ENCODE measurements around the gene CHN1.
A peak's percentile ranks its signal among the peaks of the same experiment; 100 is the strongest.

Gene CHN1

DNA sequence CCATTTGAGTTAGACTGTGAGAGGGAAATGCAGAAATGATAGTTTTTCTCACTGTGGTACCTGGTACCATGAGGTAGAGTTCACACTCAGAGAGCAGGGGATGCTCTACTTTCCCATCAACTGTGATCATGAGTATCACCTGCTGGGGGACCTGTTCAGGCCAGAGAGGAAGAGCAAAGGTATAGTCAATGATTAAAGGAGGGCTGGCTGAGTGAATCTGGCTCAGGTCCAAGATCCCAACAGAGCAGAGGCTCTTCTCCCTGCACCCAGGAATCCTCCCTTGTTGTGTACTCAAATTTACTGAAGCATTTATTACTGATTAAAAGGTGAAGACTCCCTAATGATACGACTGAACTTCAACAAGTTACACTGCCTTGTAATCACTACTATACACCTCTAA lies 136.3 kb downstream of the CHN1 start:
- no peak overlapping the region for H3K4me3 ChIP-seq (ENCODE audit: insufficient read depth in 1 of 2, low read depth in 1 of 2, low read length in 2 of 2)
- no peaks in the 10 kb centered on the region for H3K36me3 ChIP-seq (ENCODE audit: control insufficient read depth in 1 of 2, insufficient read depth in 2 of 2, low read depth in 1 of 2, low read length in 2 of 2)
- H3K4ac ChIP-seq (ENCODE audit: low read depth in 1 of 2, low read length in 2 of 2) = no peak overlapping the region
- no peaks in the 10 kb centered on the region for H3K79me1 ChIP-seq (replicated peaks; ENCODE audit: low read length, poor library complexity, severe bottlenecking)
- H2AFZ ChIP-seq (ENCODE audit: low read depth, low read length) = no peak overlapping the region
- no peak overlapping the region for H3K14ac ChIP-seq (ENCODE audit: low read length in 2 of 2)
- no peak overlapping the region for H3K27ac ChIP-seq (ENCODE audit: low read length, poor library complexity, severe bottlenecking)
- H3K4me2 ChIP-seq (ENCODE audit: low read length, poor library complexity, severe bottlenecking) = no peak overlapping the region
- H4K8ac ChIP-seq (ENCODE audit: low read length) = no peak overlapping the region
- no peak overlapping the region for H2BK120ac ChIP-seq (ENCODE audit: low read depth, low read length)
- no peaks in the 10 kb centered on the region for H3K27me3 ChIP-seq (ENCODE audit: control insufficient read depth in 1 of 2, insufficient read depth in 1 of 2, low read length in 2 of 2)
- H3K18ac ChIP-seq (ENCODE audit: low read depth in 1 of 2, low read length in 2 of 2) = no peak overlapping the region
- WGBS = no CpG with 5 or more reads among the region's 1 CpG
- no peak overlapping the region for H4K91ac ChIP-seq (ENCODE audit: low read length)
- H3K23ac ChIP-seq (ENCODE audit: low read length in 2 of 2) = no peak overlapping the region
- no peak overlapping the region for H2BK5ac ChIP-seq (ENCODE audit: low read depth, low read length, poor library complexity, severe bottlenecking)
- H3K9ac ChIP-seq (ENCODE audit: low read length) = no peak overlapping the region
- no peak overlapping the region for H2BK15ac ChIP-seq (ENCODE audit: low read depth, poor library complexity, severe bottlenecking)
- H2BK12ac ChIP-seq (ENCODE audit: low read length in 2 of 2) = no peak overlapping the region
- H3K4me1 ChIP-seq (ENCODE audit: control insufficient read depth, insufficient read depth, low read depth, low read length) = no peaks in the 10 kb centered on the region
- no peak for DNase-seq
- no peak overlapping the region for H2AK5ac ChIP-seq (ENCODE audit: low read length, severe bottlenecking)
- H3K9me3 ChIP-seq (ENCODE audit: control insufficient read depth, low read length) = no peaks in the 10 kb centered on the region

DNA sequence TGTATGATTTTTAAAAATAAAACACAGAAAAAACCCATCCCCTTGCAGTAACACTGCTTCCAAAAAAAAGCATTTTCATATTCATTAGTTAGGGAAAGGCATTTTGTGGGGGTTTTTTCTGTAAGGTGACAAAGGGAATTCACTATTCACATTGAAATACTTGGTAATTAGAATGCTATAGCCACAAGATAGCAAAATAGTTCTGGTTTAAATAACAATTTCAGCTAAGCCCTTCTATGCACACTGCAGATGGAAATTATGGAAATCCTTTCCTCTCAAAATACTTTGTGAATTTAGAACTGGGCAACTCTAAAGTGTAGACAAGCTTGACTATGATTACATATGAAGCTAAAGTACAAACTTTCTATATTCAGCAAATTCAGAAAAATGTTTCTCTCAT lies 138.8 kb downstream of the CHN1 start:
- Histone ChIP-seq H3K4me2 (ENCODE audit: low read length, poor library complexity, severe bottlenecking) (no peak overlapping the region), H3K27me3 (ENCODE audit: control insufficient read depth in 1 of 2, insufficient read depth in 1 of 2, low read length in 2 of 2) (no peaks in the 10 kb centered on the region), H3K4ac (ENCODE audit: low read depth in 1 of 2, low read length in 2 of 2) (no peak overlapping the region), H2BK120ac (ENCODE audit: low read depth, low read length) (no peak overlapping the region), H2AFZ (ENCODE audit: low read depth, low read length) (no peak overlapping the region), H3K79me1 (replicated peaks; ENCODE audit: low read length, poor library complexity, severe bottlenecking) (no peaks in the 10 kb centered on the region), H4K8ac (ENCODE audit: low read length) (no peak overlapping the region), H3K18ac (ENCODE audit: low read depth in 1 of 2, low read length in 2 of 2) (no peak overlapping the region), H2BK12ac (ENCODE audit: low read length in 2 of 2) (no peak overlapping the region), H3K4me3 (ENCODE audit: insufficient read depth in 1 of 2, low read depth in 1 of 2, low read length in 2 of 2) (no peak overlapping the region), H3K9ac (ENCODE audit: low read length) (no peak overlapping the region), H2AK5ac (ENCODE audit: low read length, severe bottlenecking) (no peak overlapping the region), H3K23ac (ENCODE audit: low read length in 2 of 2) (no peak overlapping the region), H3K9me3 (ENCODE audit: control insufficient read depth, low read length) (no peaks in the 10 kb centered on the region), H3K14ac (ENCODE audit: low read length in 2 of 2) (no peak overlapping the region), H3K4me1 (ENCODE audit: control insufficient read depth, insufficient read depth, low read depth, low read length) (no peaks in the 10 kb centered on the region), H2BK15ac (ENCODE audit: low read depth, poor library complexity, severe bottlenecking) (no peak overlapping the region), H3K27ac (ENCODE audit: low read length, poor library complexity, severe bottlenecking) (no peak overlapping the region), H4K91ac (ENCODE audit: low read length) (no peak overlapping the region), H2BK5ac (ENCODE audit: low read depth, low read length, poor library complexity, severe bottlenecking) (no peak overlapping the region), H3K36me3 (ENCODE audit: control insufficient read depth in 1 of 2, insufficient read depth in 2 of 2, low read depth in 1 of 2, low read length in 2 of 2) (no peaks in the 10 kb centered on the region)
- DNase-seq = no peak

DNA sequence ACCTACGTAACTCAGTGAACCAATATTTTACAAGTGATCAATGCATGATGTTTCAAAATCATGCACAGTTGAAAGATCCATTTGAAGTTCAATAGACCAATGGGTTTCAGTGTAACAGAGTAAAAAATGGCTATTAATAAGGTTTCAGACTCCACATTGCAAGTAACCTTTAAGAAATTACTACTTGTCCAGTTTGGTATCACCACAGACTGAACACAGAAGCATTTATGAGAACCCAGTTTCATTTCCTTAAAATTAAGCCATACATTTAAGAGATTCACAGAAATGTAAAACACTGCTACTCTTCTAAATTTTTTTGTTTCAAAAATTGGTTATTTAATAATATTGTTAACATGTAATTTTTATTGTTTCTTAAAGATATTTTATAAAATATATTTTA lies 142.0 kb downstream of the CHN1 start:
- H3K4ac ChIP-seq (ENCODE audit: low read depth in 1 of 2, low read length in 2 of 2) = no peak overlapping the region
- H2BK15ac ChIP-seq (ENCODE audit: low read depth, poor library complexity, severe bottlenecking) = no peak overlapping the region
- H3K14ac ChIP-seq (ENCODE audit: low read length in 2 of 2) = no peak overlapping the region
- H3K79me1 ChIP-seq (replicated peaks; ENCODE audit: low read length, poor library complexity, severe bottlenecking) = no peaks in the 10 kb centered on the region
- no peak overlapping the region for H4K8ac ChIP-seq (ENCODE audit: low read length)
- no peak overlapping the region for H4K91ac ChIP-seq (ENCODE audit: low read length)
- no peak overlapping the region for H3K4me3 ChIP-seq (ENCODE audit: insufficient read depth in 1 of 2, low read depth in 1 of 2, low read length in 2 of 2)
- no peaks in the 10 kb centered on the region for H3K27me3 ChIP-seq (ENCODE audit: control insufficient read depth in 1 of 2, insufficient read depth in 1 of 2, low read length in 2 of 2)
- no peaks in the 10 kb centered on the region for H3K4me1 ChIP-seq (ENCODE audit: control insufficient read depth, insufficient read depth, low read depth, low read length)
- H3K23ac ChIP-seq (ENCODE audit: low read length in 2 of 2) = no peak overlapping the region
- no peak for DNase-seq
- H2BK12ac ChIP-seq (ENCODE audit: low read length in 2 of 2) = no peak overlapping the region
- H3K36me3 ChIP-seq (ENCODE audit: control insufficient read depth in 1 of 2, insufficient read depth in 2 of 2, low read depth in 1 of 2, low read length in 2 of 2) = no peaks in the 10 kb centered on the region
- no peak overlapping the region for H3K27ac ChIP-seq (ENCODE audit: low read length, poor library complexity, severe bottlenecking)
- no CpG with 5 or more reads among the region's 1 CpG for WGBS
- no peak overlapping the region for H2AK5ac ChIP-seq (ENCODE audit: low read length, severe bottlenecking)
- no peak overlapping the region for H2BK5ac ChIP-seq (ENCODE audit: low read depth, low read length, poor library complexity, severe bottlenecking)
- H3K4me2 ChIP-seq (ENCODE audit: low read length, poor library complexity, severe bottlenecking) = no peak overlapping the region
- H3K18ac ChIP-seq (ENCODE audit: low read depth in 1 of 2, low read length in 2 of 2) = no peak overlapping the region
- no peaks in the 10 kb centered on the region for H3K9me3 ChIP-seq (ENCODE audit: control insufficient read depth, low read length)
- no peak overlapping the region for H2AFZ ChIP-seq (ENCODE audit: low read depth, low read length)
- no peak overlapping the region for H2BK120ac ChIP-seq (ENCODE audit: low read depth, low read length)
- H3K9ac ChIP-seq (ENCODE audit: low read length) = no peak overlapping the region

DNA sequence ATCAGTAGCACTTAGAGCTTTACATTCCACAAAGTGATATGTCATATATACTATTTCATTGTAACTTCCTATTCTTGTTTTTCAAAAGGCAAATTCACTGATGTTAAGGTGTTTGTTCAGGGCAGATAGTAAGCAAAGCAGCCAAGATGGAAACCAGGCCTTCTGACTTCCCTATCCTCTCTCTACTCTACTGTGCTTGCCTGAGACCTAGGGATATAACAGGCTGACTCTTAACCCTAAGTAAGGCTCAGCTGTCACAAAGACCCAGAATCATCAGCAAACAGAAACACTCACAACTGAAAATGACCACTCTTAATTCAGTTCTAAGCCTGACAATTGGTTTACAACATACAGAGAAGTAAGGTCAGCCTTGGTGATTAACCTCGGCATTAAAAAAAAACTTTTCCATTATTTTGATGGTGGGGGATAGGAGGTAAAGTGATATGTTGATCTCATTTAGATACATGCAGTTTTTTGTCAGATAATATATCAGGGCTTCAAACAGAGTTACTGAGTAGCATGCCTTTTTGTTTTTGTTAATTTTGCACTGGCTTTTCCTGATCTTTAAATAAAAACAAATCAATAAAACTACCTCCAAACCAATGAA lies 145.5 kb downstream of the CHN1 start:
- Histone ChIP-seq H3K18ac (ENCODE audit: low read depth in 1 of 2, low read length in 2 of 2) (no peak overlapping the region), H2BK120ac (ENCODE audit: low read depth, low read length) (no peak overlapping the region), H3K79me1 (replicated peaks; ENCODE audit: low read length, poor library complexity, severe bottlenecking) (no peaks in the 10 kb centered on the region), H3K9me3 (ENCODE audit: control insufficient read depth, low read length) (no peaks in the 10 kb centered on the region), H4K91ac (ENCODE audit: low read length) (no peak overlapping the region), H3K36me3 (ENCODE audit: control insufficient read depth in 1 of 2, insufficient read depth in 2 of 2, low read depth in 1 of 2, low read length in 2 of 2) (no peaks in the 10 kb centered on the region), H2AFZ (ENCODE audit: low read depth, low read length) (no peak overlapping the region), H3K27me3 (ENCODE audit: control insufficient read depth in 1 of 2, insufficient read depth in 1 of 2, low read length in 2 of 2) (no peaks in the 10 kb centered on the region), H2BK12ac (ENCODE audit: low read length in 2 of 2) (no peak overlapping the region), H3K4me1 (ENCODE audit: control insufficient read depth, insufficient read depth, low read depth, low read length) (no peaks in the 10 kb centered on the region), H3K23ac (ENCODE audit: low read length in 2 of 2) (no peak overlapping the region), H2BK5ac (ENCODE audit: low read depth, low read length, poor library complexity, severe bottlenecking) (no peak overlapping the region), H2BK15ac (ENCODE audit: low read depth, poor library complexity, severe bottlenecking) (no peak overlapping the region), H3K27ac (ENCODE audit: low read length, poor library complexity, severe bottlenecking) (no peak overlapping the region), H3K4ac (ENCODE audit: low read depth in 1 of 2, low read length in 2 of 2) (no peak overlapping the region), H3K4me2 (ENCODE audit: low read length, poor library complexity, severe bottlenecking) (no peak overlapping the region), H4K8ac (ENCODE audit: low read length) (no peak overlapping the region), H3K4me3 (ENCODE audit: insufficient read depth in 1 of 2, low read depth in 1 of 2, low read length in 2 of 2) (no peak overlapping the region), H3K9ac (ENCODE audit: low read length) (no peak overlapping the region), H3K14ac (ENCODE audit: low read length in 2 of 2) (no peak overlapping the region), H2AK5ac (ENCODE audit: low read length, severe bottlenecking) (no peak overlapping the region)
- WGBS = 60% methylated on average over 1 of the region's 1 CpG
- DNase-seq = peak; percentile 10
